Measurements from ENCODE around the gene PPP3CA.

The PPP3CA gene

DNA sequence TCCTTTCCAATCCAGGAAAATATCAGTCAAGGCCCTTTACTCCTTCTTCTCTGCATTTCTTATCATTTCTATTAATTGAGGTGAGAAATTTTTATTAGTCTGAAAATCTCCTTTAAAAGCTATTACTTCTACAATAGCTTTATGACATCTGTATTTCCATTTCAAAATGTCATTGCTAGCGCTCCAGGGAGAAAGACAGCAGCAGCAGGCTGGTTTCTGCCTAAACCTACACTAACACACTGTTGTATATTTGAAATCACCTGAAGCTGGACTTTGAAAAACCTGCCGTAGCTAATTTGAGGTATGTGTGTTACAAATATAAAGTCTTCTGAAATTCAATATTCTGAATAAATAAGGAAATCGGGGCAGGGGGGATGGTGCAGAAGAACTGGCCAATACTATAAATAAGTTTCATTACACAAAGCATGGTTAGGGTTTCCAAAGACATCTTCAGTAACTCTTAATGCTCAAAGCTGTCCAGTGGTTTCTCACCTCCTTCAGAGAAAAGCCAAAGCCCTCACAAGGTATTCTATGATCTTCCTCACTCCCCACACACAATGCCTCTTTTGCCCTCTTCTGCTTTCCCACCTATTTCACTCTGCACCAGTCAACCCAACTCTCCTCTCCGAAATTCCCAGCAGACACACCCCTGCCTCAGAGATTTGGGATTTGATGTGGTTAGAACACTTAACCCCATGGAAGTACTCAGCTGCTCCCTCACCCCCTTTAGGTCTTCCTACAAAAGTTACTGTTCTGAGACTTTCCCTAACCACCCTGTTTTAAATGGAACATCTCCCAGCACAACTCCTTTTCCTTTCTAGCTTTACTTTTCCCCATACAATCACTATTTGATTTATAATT is 122.7 kb downstream of the PPP3CA start:
- H3K27ac ChIP-seq: peak overlapping the region; percentile 53
- TF ChIP-seq, protein P1, sequence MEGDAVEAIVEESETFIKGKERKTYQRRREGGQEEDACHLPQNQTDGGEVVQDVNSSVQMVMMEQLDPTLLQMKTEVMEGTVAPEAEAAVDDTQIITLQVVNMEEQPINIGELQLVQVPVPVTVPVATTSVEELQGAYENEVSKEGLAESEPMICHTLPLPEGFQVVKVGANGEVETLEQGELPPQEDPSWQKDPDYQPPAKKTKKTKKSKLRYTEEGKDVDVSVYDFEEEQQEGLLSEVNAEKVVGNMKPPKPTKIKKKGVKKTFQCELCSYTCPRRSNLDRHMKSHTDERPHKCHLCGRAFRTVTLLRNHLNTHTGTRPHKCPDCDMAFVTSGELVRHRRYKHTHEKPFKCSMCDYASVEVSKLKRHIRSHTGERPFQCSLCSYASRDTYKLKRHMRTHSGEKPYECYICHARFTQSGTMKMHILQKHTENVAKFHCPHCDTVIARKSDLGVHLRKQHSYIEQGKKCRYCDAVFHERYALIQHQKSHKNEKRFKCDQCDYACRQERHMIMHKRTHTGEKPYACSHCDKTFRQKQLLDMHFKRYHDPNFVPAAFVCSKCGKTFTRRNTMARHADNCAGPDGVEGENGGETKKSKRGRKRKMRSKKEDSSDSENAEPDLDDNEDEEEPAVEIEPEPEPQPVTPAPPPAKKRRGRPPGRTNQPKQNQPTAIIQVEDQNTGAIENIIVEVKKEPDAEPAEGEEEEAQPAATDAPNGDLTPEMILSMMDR (conservative IDR thresholded peaks at IDR 0.05): no peak

DNA sequence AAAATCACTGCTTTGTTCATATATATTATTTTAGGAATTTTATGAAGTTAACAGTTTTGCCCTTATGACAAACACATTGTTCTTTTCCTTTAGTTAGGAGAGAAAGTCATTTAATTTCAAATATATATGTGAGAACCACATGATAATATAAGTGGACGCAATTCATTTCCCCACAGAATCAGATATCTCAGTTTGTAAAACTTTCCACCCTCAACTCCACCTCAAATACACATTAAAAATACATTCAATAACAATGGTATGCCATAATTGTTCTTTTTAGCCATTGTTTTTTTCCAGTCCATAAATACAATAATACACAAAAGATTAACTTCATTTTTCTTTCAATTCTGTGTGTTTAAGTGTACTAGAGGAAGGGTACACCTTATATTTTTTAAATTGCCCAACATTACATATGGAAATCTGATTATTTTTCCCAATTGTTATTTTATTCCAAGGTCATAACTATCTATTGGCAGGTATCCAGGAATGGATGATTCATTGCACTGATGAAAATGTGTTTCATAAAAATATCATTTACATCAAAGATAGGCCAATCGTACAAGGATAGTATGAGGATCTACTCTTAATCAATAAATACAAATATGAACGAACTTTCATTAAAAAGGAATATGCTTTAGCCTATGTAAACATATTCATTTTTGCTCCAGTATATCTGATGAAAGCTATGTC is 125.0 kb downstream of the PPP3CA start:
- TF ChIP-seq, protein P1 (conservative IDR thresholded peaks at IDR 0.05): no peak
- H3K27ac ChIP-seq: peak overlapping the region; percentile 53

DNA sequence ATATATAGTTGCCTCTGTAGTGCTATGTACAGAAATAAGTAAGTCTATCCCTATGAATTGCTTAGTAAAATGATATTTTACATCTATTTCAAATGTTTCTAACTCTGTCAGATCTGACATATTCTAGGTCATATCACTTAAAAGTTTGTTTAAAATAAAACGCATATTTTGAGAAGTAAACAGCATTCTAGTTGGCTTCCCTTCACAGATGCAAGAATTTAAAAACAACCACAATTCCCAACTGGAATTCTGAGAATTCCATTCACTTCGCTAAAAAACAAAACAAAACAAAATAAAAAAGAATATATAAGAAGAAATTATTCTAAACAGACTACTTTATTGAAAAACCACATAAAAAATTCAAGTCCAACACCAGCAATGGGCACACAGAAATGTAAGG is 126.0 kb downstream of the PPP3CA start:
- TF ChIP-seq, protein P1 (conservative IDR thresholded peaks at IDR 0.05): no peak
- peak overlapping the region; percentile 44 for H3K27ac ChIP-seq

DNA sequence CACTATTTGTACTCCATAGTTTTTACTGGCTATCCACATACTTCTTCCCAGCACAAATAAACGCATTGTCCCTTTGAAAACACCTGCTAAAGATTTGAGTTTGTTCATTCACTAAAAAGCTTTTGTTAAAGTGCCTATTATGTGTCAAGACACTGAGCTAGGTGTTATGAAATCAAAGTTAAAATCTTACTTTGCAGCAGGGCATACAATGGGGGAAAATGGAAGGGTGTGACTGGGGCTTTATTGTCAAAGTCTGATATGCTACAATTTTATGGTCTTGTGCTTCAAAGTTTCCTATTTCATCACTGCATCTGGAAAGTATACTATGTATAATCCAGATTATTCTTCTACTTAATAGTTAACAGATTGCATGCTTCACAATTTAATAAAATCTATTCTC is 128.4 kb downstream of the PPP3CA start:
- TF ChIP-seq, protein P1 (conservative IDR thresholded peaks at IDR 0.05): no peak
- peak overlapping the region; percentile 44 for H3K27ac ChIP-seq

DNA sequence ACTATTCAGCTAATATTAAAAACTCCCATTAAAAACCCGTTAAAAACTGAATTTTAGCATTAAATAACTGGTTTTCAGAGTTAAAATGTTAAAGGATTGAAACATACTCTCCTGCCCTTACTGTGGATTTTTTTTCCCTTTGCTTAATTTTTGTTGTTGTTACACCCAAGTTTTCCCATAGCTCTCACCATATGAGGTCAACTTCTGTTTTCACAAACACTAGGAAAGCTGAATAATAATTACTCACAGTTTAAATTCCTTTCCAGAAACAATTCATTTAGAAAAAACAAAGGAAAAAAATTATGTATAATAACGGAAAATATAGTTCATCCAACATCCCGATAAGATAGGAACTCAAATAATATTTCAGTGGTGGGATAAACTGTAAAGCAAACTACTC is 129.0 kb downstream of the PPP3CA start:
- TF ChIP-seq, protein P1 (conservative IDR thresholded peaks at IDR 0.05): no peak
- H3K27ac ChIP-seq: peak overlapping the region; percentile 44

DNA sequence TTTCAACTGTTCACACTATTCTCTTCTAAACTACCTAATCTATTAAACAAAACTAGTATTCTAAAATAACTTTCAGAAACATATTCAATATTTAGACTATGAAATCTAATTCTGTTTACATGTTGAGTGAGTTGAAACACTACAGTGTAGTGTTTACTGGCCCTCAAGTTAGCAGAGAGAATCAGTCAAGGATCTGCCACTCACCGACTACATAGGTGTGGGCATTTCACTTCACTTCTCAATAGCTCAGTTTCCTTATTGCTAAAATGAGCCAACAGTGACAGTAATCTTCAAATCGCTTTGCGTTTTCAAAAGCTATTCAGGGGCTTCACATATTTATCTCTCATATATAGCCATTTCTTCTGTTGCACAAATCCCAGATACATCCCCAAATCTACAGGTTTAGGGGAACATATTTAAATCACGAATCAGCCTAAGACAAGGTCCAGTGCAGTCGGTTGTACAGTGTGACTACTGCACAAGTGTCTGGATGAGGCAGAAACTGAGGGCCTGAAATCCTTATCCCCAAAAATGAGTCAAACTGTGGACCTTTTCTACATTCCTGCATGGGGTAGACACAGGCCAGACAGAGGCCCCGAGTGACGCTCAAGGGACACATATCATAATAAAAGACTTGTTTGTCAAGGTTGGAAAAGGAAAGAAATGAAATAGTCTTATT is 129.8 kb downstream of the PPP3CA start:
- peak overlapping the region; percentile 44 for H3K27ac ChIP-seq
- TF ChIP-seq, protein P1 (conservative IDR thresholded peaks at IDR 0.05): no peak

DNA sequence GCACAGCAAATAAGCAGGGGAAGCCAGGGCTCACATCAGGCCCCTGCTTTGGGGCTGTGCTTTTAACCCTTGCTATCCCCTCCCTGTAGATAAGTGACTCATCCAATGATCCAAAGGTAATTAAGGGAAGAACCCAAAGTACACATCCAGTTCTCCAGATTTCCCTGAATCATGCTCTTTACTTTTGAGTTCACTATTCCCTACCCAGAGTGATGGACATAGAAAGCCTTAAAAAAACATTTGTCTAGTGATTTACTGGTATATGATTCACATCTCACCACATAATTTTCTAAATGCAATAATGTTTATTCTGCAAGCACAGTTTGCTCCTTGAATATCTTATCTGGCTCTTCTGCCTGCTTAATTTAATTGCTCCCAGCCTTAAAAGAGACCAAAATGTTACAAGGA is 136.2 kb downstream of the PPP3CA start:
- TF ChIP-seq, protein P1 (conservative IDR thresholded peaks at IDR 0.05): no peak
- H3K27ac ChIP-seq: peak overlapping the region; percentile 93
